Testis (tissue), 2 donors: ENCODE results near the gene WDR86.

Experiments
- CTCF ChIP-seq, 3 experiments: fragments of 450-650 bp in 2 of 3; fragments of 200-600 bp in 1 of 3; sonication (generic) in 1 of 3; IDR thresholded peaks; one replicate each; pipeline ENCODE4 v1.5.1; 2016 to 2019; ENCODE audit warnings: antibody characterized with exemption in 3 of 3, mild to moderate bottlenecking in 2 of 3, moderate library complexity in 1 of 3
- POLR2A ChIP-seq: fragments of 450-650 bp; IDR thresholded peaks from one replicate; pipeline ENCODE4 v1.6.1; 2017; ENCODE audit warnings: antibody characterized with exemption, mild to moderate bottlenecking, moderate library complexity

- no peak for TF ChIP-seq CTCF (IDR thresholded peaks at IDR 0.05)
- TF ChIP-seq POLR2A, result no peak
Measured at GRCh38 chr7:151444632-151445031, 34.8 kb upstream of the WDR86 start.
